Epidermal melanocyte (primary cell): ENCODE data around the gene KCTD16.

Source experiments
- DNase-seq: peaks from one replicate; pipeline ENCODE4 v3.0.0; 2011; ENCODE audit warnings: low spot score; ENCODE audit not compliant: insufficient read length

The KCTD16 gene

GRCh38 chr5:144284931-144285502, 114.3 kb downstream of the KCTD16 start:
- no peak for DNase-seq

- no peak for DNase-seq
Observed at GRCh38 chr5:144289277-144289676, 118.6 kb downstream of the KCTD16 start.

- no peak for DNase-seq
Observed at GRCh38 chr5:144292029-144292428, 121.4 kb downstream of the KCTD16 start.

- no peak for DNase-seq
Observed at GRCh38 chr5:144295284-144295683, 124.6 kb downstream of the KCTD16 start.

- DNase-seq: no peak
Observed at GRCh38 chr5:144297081-144297480, 126.4 kb downstream of the KCTD16 start.

GRCh38 chr5:144298658-144299057, 128.0 kb downstream of the KCTD16 start:
- no peak for DNase-seq

- DNase-seq: no peak
Observed at GRCh38 chr5:144304688-144305087, 134.0 kb downstream of the KCTD16 start.

- no peak for DNase-seq
Observed at GRCh38 chr5:144307736-144308135, 137.1 kb downstream of the KCTD16 start.

GRCh38 chr5:144308174-144308573, 137.5 kb downstream of the KCTD16 start:
- DNase-seq: no peak

- DNase-seq: no peak
Observed at GRCh38 chr5:144308906-144309670, 138.4 kb downstream of the KCTD16 start.

- no peak for DNase-seq
Observed at GRCh38 chr5:144310621-144311020, 139.9 kb downstream of the KCTD16 start.

GRCh38 chr5:144313147-144313726, 142.6 kb downstream of the KCTD16 start:
- DNase-seq: no peak

GRCh38 chr5:144315026-144315425, 144.4 kb downstream of the KCTD16 start:
- no peak for DNase-seq

- no peak for DNase-seq
Observed at GRCh38 chr5:144315994-144316634, 145.4 kb downstream of the KCTD16 start.

GRCh38 chr5:144318011-144318410, 147.3 kb downstream of the KCTD16 start:
- no peak for DNase-seq

- no peak for DNase-seq
Observed at GRCh38 chr5:144318460-144318859, 147.8 kb downstream of the KCTD16 start.

GRCh38 chr5:144323181-144323580, 152.5 kb downstream of the KCTD16 start:
- no peak for DNase-seq

GRCh38 chr5:144325532-144325931, 154.9 kb downstream of the KCTD16 start:
- DNase-seq: no peak

- DNase-seq: no peak
Observed at GRCh38 chr5:144328494-144328893, 157.8 kb downstream of the KCTD16 start.

- DNase-seq: no peak
Observed at GRCh38 chr5:144328980-144329379, 158.3 kb downstream of the KCTD16 start.

GRCh38 chr5:144329681-144330080, 159.0 kb downstream of the KCTD16 start:
- DNase-seq: no peak

- DNase-seq: no peak
Observed at GRCh38 chr5:144331361-144331760, 160.7 kb downstream of the KCTD16 start.
